Neural progenitor cell (in vitro differentiated cells): Measurements from ENCODE around the gene DOK3. TPM values are rescaled to one million over a fixed set of nuclear protein-coding genes. Genes with fewer than 3 reads are reported as not detected.
A peak's percentile ranks its signal among the peaks of the same experiment; 100 is the strongest.

ENCODE experiments used
- DNase-seq: peaks from one replicate; pipeline ENCODE4 v3.0.0-alpha.2; 2016; ENCODE audit warnings: low spot score
- H2AFZ ChIP-seq: fragments of 200-600 bp; sonication (generic); replicated peaks from 2 replicates; pipeline ENCODE4 v1.6.1; 2016; ENCODE audit warnings: antibody characterized with exemption
- H3F3A ChIP-seq: fragments of 200-600 bp; sonication (generic); 2 replicates; pipeline ENCODE4 v1.6.1; 2016; ENCODE audit warnings: antibody characterized with exemption, low read depth
- H3K27ac ChIP-seq: fragments of 200-600 bp; sonication (generic); 2 replicates; pipeline ENCODE4 v1.5.1; 2016; ENCODE audit warnings: mild to moderate bottlenecking
- H3K27me3 ChIP-seq: fragments of 200-600 bp; sonication (generic); 2 replicates; pipeline ENCODE4 v1.6.1; 2016; ENCODE audit warnings: mild to moderate bottlenecking, moderate library complexity
- H3K36me3 ChIP-seq: fragments of 200-600 bp; sonication (generic); 2 replicates; pipeline ENCODE4 v1.5.1; 2016
- H3K4me1 ChIP-seq: fragments of 200-600 bp; sonication (generic); 2 replicates; pipeline ENCODE4 v1.6.1; 2016; ENCODE audit warnings: mixed run types
- H3K4me2 ChIP-seq: fragments of 200-600 bp; sonication (generic); 2 replicates; pipeline ENCODE4 v1.6.1; 2016
- H3K4me3 ChIP-seq: fragments of 200-600 bp; sonication (generic); 2 replicates; pipeline ENCODE4 v1.5.1; 2016
- H3K79me2 ChIP-seq: fragments of 200-600 bp; sonication (generic); 2 replicates; pipeline ENCODE4 v1.6.1; 2016; ENCODE audit warnings: low read depth
- H3K9ac ChIP-seq: fragments of 200-600 bp; sonication (generic); 2 replicates; pipeline ENCODE4 v1.6.1; 2016
- H3K9me3 ChIP-seq: fragments of 200-600 bp; sonication (generic); 2 replicates; pipeline ENCODE4 v1.5.1; 2016; ENCODE audit warnings: low read depth
- H4K20me1 ChIP-seq: fragments of 200-600 bp; sonication (generic); 2 replicates; pipeline ENCODE4 v1.6.1; 2016; ENCODE audit warnings: low read depth
- H3K27ac Mint-ChIP-seq: 3 replicates; pipeline ENCODE4 v1.8.0; 2021; ENCODE audit warnings: mixed read lengths
- H3K27me3 Mint-ChIP-seq: 2 replicates; pipeline ENCODE4 v1.8.0; 2022; ENCODE audit warnings: low read depth, mild to moderate bottlenecking, inconsistent platforms, moderate library complexity, mixed read lengths; ENCODE audit not compliant: insufficient read depth
- H3K36me3 Mint-ChIP-seq: 3 replicates; pipeline ENCODE4 v1.8.0; 2021; ENCODE audit warnings: mixed read lengths
- H3K4me1 Mint-ChIP-seq: 3 replicates; pipeline ENCODE4 v1.8.0; 2021; ENCODE audit warnings: mixed read lengths
- H3K4me3 Mint-ChIP-seq: 3 replicates; pipeline ENCODE4 v1.8.0; 2021; ENCODE audit warnings: mild to moderate bottlenecking, moderate library complexity, mixed read lengths
- H3K9me3 Mint-ChIP-seq: 3 replicates; pipeline ENCODE4 v1.8.0; 2020; ENCODE audit warnings: mixed read lengths
- CTCF ChIP-seq: fragments of 200-600 bp; sonication (generic); IDR thresholded peaks from 2 replicates; pipeline ENCODE4 v1.5.1; 2017; ENCODE audit warnings: antibody characterized with exemption, mild to moderate bottlenecking
- EZH2 ChIP-seq: fragments of 200-600 bp; sonication (generic); IDR thresholded peaks from 2 replicates; pipeline ENCODE4 v1.6.1; 2017; ENCODE audit warnings: antibody characterized with exemption, mild to moderate bottlenecking, moderate library complexity
- EZH2phosphoT487 ChIP-seq: fragments of 200-600 bp; sonication (generic); IDR thresholded peaks from 2 replicates; pipeline ENCODE4 v1.6.1; 2017; ENCODE audit warnings: antibody characterized with exemption
- total RNA-seq: library from RNA; depleted of rRNA; stranded (reverse); fragments of >200 nt; gene quantifications from 2 replicates; pipeline ENCODE4 v1.2.3, GENCODE V29; 2015; ENCODE audit warnings: low replicate concordance

Gene DOK3
- total RNA-seq, 1 donor from 2014 or later = 0.54 TPM

- H3K9me3 ChIP-seq = no peaks in the 10 kb centered on the region
- H3K27me3 Mint-ChIP-seq = peaks cover 11% of the 10 kb centered on the region
- no peaks in the 10 kb centered on the region for H3K4me1 ChIP-seq
- TF ChIP-seq CTCF (no peak), EZH2phosphoT487 (no peak), EZH2 (no peak)
- H3K9ac ChIP-seq = no peak overlapping the region
- peaks cover 7% of the 10 kb centered on the region for H4K20me1 ChIP-seq
- no peaks in the 10 kb centered on the region for H3K36me3 ChIP-seq
- H3K4me3 Mint-ChIP-seq = no peak overlapping the region
- H3K27me3 ChIP-seq = no peaks in the 10 kb centered on the region
- no peaks in the 10 kb centered on the region for H3K9me3 Mint-ChIP-seq
- H3K4me2 ChIP-seq = no peak overlapping the region
- no peak overlapping the region for H3K27ac Mint-ChIP-seq
- H3K4me3 ChIP-seq = no peak overlapping the region
- H3K27ac ChIP-seq = no peak overlapping the region
- no peak overlapping the region for H2AFZ ChIP-seq
- H3F3A ChIP-seq = no peaks in the 10 kb centered on the region
- no peak for DNase-seq
- H3K4me1 Mint-ChIP-seq = peaks cover 11% of the 10 kb centered on the region
- H3K36me3 Mint-ChIP-seq = peaks cover 19% of the 10 kb centered on the region
- H3K79me2 ChIP-seq = peaks cover 9% of the 10 kb centered on the region
These were observed 984 bp upstream of the DOK3 start for GRCh38 chr5:177510567-177511053.

GRCh38 chr5:177509991-177510566, 453 bp upstream of the DOK3 start:
- no peak for DNase-seq
- H3K4me3 ChIP-seq = no peak overlapping the region
- no peaks in the 10 kb centered on the region for H3K9me3 ChIP-seq
- H3K79me2 ChIP-seq = peaks cover 3% of the 10 kb centered on the region
- no peaks in the 10 kb centered on the region for H3K4me1 ChIP-seq
- H3K9me3 Mint-ChIP-seq = no peaks in the 10 kb centered on the region
- H3K27me3 ChIP-seq = no peaks in the 10 kb centered on the region
- H3K9ac ChIP-seq = no peak overlapping the region
- peaks cover 14% of the 10 kb centered on the region for H3K36me3 Mint-ChIP-seq
- no peaks in the 10 kb centered on the region for H3F3A ChIP-seq
- TF ChIP-seq EZH2 (no peak), EZH2phosphoT487 (no peak), CTCF (no peak)
- no peak overlapping the region for H2AFZ ChIP-seq
- no peaks in the 10 kb centered on the region for H3K36me3 ChIP-seq
- peaks cover 11% of the 10 kb centered on the region for H3K27me3 Mint-ChIP-seq
- peaks cover 6% of the 10 kb centered on the region for H3K4me1 Mint-ChIP-seq
- H4K20me1 ChIP-seq = peaks cover 5% of the 10 kb centered on the region
- H3K27ac Mint-ChIP-seq = no peak overlapping the region
- H3K27ac ChIP-seq = no peak overlapping the region
- H3K4me3 Mint-ChIP-seq = no peak overlapping the region
- no peak overlapping the region for H3K4me2 ChIP-seq

- Mint-ChIP-seq H3K36me3 (peaks cover 12% of the 10 kb centered on the region), H3K27me3 (peaks cover 7% of the 10 kb centered on the region), H3K9me3 (no peaks in the 10 kb centered on the region), H3K4me1 (peaks cover 5% of the 10 kb centered on the region), H3K27ac (peak overlapping the region; percentile 63), H3K4me3 (no peak overlapping the region)
- Histone ChIP-seq H3K27ac (no peak overlapping the region), H4K20me1 (no peaks in the 10 kb centered on the region), H2AFZ (no peak overlapping the region), H3K36me3 (no peaks in the 10 kb centered on the region), H3K4me1 (no peaks in the 10 kb centered on the region), H3K4me2 (no peak overlapping the region), H3K9ac (no peak overlapping the region), H3F3A (no peaks in the 10 kb centered on the region), H3K4me3 (no peak overlapping the region), H3K9me3 (no peaks in the 10 kb centered on the region), H3K79me2 (no peaks in the 10 kb centered on the region), H3K27me3 (no peaks in the 10 kb centered on the region)
- DNase-seq = no peak
- no peak for TF ChIP-seq EZH2phosphoT487
- TF ChIP-seq CTCF = no peak
- TF ChIP-seq EZH2 = no peak
These were observed 789 bp downstream of the DOK3 start for GRCh38 chr5:177508837-177509236.
